OCI-M2 (cell line): ENCODE measurements around the gene NTN4.
"Not testable (repeated sequence)": the region's sequence is repeated elsewhere in the genome, so short reads cannot be mapped to it uniquely, and the experiment has no call there.

Experiments
- DNase-seq: peaks from one replicate; lab custom pipeline; 2025; ENCODE audit not compliant: unreplicated experiment; lab: John Stamatoyannopoulos, UW

NTN4 gene

GRCh38 chr12:95790033-95790916 is at the start of gene NTN4:
TSS of gene NTN4 (minus strand) at chr12:95790764. CDS start at chr12:95790309, 455 bp downstream.
- no peak for DNase-seq

DNA sequence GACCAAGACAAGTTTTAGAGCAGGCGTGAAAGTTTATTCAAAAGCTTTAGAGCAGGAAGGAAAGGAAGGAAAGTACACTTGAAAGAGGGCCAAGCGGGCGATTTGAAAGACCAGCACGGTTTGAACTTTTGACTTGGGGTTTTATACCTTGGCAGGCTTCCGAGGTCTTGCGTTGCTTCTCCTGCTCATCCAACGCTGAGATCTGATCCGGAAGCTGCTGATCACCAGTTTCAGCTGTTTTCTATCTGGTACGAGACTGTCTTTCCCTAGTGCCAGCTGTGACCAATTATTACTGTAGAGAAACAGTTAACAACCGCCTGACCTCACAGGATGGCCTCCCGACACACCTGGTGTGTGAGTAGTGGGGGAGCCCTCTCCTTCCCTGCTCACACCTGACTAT is 47.6 kb upstream of the NTN4 start:
- no peak for DNase-seq

DNA sequence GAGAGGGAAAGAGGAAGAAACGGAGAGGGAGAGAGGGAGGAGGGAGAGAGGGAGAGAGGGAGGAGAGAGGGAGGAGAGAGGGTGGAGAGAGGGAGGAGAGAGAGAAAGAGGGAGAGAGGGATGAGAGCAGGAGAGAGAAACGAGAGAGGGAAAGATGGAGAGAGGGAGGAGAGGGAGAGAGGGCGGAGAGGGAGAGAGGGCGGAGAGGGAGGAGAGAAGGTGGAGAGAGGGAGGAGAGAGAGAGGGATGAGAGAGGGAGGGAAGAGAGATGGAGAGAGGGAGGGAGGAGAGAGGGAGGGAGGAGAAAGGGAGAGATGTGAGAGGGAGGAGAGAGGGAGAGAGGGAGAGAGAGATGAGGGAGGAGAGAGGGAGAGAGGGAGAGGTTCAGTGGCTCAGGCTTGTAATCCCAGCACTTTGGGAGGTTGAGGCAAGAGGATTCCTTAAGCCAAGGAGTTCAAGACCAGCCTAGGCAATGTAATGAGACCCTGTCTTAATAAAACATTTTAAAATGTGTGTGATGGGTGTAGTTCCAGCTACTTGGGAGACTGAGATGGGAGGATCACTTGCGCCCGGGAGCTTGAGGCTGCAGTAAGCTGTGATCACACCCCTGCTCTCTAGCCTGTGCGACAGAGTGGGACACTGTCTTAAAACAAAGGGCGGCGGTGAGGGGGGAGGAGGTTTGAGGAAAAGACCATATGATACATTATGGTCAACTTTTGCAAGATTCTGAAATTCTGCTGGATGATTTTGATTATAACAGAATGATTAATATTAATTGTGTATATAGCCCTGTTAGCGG is 46.9 kb upstream of the NTN4 start:
- DNase-seq = no peak

DNA sequence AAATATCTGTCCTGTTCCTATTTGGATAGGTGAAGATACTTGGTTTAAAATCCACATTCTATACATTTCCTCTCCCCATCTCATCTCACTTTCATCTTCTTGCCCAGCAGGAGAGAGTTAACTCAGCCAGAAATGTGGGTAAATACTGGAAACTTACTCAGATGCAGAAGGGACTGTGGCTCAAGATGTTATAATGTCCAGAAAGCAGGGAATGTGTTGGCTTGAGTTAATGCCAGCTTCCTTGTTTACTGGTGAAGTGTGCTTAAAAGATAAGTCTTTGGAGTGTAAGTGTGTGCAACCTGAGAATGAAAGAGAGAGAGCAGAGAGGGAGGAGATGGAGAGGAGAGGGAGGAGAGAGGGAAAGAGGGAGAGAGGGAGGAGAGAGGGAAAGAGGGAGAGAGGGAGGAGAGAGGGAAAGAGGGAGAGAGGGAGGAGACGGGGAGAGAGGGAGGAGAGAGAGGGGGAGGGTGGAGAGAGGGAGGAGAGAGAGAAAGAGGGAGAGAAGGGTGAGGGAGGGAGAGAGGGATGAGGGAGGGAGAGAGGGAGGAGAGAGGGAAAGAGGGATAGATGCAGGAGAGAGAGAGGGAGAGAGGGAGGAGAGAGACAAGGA is 46.2 kb upstream of the NTN4 start:
- no peak for DNase-seq

GRCh38 chr12:95836185-95836609 is 45.6 kb upstream of the NTN4 start:
- no peak for DNase-seq

DNA sequence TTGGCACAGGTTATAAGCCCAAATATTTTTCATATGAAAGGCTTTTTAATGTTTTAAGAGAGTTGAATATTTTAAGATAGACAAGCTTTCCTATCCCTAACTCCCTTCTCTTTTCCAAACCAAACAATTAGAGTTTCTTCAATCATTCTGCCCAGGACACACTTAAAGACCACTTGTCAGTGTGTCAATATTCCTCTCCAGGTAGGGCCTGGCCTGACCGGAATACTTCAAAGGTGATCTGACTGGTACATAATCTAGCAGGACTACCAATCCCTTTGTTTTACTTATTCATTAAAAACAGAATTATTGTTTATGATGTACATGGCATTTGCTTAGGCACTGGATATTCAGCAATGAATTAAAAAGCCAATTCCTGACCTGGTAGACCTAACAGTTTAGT is 44.0 kb upstream of the NTN4 start:
- DNase-seq = no peak

DNA sequence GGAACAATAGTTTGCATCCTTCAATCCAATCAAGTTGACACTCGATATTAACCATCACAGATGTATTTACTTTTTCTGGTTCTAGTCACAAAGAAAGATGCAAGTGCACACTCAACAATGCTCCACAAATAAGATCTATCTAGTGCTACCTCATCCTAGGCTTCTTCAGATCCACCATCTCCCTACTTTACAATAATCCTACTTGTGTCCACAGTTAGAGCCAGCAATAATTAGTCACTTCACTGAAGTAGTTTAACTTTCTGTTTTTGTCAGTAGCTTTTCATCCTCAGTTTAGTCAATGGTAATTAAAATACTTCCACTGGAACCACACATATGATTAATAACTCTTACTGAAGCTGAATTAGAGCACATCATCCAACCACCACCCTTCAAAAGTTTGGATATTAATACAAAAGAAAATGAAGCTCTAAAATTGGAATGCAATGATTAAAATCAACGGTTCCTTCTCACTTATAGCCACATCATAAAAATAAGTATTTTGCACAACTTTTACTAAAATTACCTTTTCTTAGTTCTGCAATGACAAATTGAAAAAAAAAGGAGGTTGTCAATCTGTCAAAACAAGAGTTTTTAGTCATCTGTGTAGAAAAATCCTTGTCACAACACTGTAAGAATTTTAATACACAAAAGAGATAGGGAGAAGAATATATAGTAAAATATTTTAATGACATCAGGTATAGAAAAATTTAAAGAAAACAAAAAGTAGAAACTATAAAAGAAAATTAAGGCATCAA is 39.9 kb upstream of the NTN4 start:
- no peak for DNase-seq

- no peak for DNase-seq
Observed at GRCh38 chr12:95829395-95829794, 38.8 kb upstream of the NTN4 start.

DNA sequence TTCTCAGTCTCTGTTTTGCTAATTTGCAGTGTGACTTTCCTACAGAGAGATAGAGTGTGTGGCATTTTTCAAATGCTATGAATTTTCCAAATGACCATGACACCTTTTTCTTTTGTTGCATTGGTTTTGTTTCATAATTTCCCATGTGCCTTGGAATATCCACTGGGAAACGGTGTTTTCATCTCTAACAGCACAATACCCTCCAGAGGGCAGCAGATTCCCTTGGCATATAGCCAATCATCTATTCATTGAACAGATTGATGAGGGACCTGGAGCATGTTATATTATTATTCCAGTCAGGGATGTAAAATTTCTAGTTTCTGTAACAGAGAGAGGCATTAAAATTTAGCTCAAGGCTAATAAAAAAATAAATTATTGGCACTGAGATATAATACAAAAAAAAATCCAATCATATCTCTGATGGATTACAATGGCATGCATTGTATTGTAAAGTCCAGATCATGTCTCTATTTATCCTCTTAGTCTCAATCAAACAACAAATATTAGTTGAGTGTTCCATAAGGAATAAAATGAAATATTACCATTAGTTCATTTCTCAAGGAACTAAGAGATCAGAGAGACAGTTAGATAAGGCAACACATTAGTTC is 29.6 kb upstream of the NTN4 start:
- no peak for DNase-seq

DNA sequence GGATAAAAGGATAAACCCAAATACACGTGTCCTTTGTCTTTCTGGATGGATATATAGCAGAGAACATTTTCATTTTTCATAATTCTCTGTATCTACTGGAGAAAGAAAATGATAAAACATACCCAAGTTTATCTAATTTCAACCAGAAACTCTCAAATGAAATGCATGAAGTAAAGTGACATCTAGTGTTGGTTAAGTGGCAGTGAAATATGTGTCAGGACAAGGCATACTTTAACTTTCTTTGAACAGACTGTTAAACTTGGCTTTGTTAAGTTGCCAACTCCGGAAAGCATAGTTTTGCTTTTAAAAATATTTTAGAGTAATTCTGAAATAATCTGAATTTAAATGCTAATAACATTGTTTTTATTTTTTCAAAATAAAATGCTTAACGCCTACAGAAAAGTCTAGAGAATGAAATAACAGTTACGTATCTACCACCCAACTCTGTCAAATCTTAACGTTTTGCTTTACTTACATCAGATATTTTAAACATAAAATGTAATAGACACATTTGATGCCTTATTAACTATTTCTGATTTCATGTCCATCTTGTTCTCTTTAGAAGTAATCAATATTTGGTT is 25.2 kb upstream of the NTN4 start:
- DNase-seq = no peak

DNA sequence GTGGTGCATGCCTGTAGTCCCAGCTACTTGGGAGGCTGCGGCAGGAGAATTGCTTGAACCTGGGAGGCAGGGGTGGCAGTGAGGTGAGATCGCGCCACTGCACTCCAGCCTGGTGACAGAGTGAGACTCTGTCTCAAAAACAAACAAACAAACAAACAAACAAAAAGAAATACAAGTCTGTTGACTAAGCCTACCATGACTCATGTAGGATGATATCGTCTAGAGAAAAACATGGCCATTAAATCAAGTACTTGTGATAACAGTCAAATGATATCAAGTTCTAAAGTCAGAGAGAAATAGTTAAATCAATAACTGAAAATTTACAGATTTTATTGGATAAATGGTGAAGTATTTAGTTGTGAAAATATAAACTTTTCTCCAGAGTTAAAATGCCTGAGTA is 21.6 kb upstream of the NTN4 start:
- not testable (repeated sequence) for DNase-seq

GRCh38 chr12:95810411-95810810 is 19.8 kb upstream of the NTN4 start:
- DNase-seq = no peak

- DNase-seq = no peak
Observed at GRCh38 chr12:95809000-95809680, 18.6 kb upstream of the NTN4 start.

DNA sequence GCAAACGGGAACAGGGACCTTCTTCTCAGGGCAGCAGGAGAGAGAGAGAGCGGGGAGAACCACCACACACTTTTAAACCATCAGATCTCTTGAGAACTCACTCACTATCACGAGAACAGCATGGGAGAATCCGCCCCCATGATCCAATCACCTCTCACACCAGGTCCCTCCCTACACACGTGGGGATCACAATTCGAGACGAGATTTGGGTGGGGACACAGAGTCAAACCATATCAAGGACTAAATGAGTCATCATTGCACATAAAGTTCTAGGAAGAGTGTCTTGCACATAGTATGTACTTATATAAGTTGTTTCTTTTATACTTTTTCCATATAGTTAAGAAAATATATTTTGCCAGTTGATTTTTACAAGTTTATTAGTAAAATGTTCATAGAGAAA is 17.6 kb upstream of the NTN4 start:
- DNase-seq = no peak

GRCh38 chr12:95805864-95806671 is 15.5 kb upstream of the NTN4 start:
- no peak for DNase-seq

- no peak for DNase-seq
Observed at GRCh38 chr12:95804291-95804690, 13.7 kb upstream of the NTN4 start.

DNA sequence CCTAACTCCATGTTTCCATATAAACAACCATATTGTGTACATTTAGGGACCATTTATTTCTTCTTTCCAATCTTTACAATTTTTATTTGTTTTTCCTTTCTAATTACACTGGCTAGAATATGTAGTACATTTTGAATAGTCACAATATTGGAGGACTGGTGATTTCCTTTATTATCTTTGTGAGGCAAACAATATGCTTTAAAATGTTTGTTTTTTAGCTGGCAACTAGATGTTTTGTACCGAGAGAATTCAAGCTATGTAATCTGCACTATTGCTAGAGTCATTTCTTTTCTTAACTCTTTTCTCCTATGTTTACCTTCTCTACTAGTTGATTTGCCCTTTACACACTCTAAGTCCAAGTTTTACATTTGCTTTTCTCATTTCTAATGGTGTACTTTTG is 13.3 kb upstream of the NTN4 start:
- DNase-seq = no peak

GRCh38 chr12:95802482-95803270 is 12.1 kb upstream of the NTN4 start:
- no peak for DNase-seq
